Progenitor cell of endocrine pancreas (in vitro differentiated cells): ENCODE data around the gene FABP2. TPM values are rescaled to one million over a fixed set of nuclear protein-coding genes. Genes with fewer than 3 reads are reported as not detected.

ENCODE experiments used
- DNase-seq: peaks from one replicate; pipeline ENCODE4 v3.0.0; 2021; ENCODE audit warnings: low spot score; ENCODE audit not compliant: unreplicated experiment
- H3K27ac Mint-ChIP-seq: 2 replicates; pipeline ENCODE4 v1.8.0; 2021; ENCODE audit warnings: mild to moderate bottlenecking, moderate library complexity, mixed read lengths
- H3K27me3 Mint-ChIP-seq: 2 replicates; pipeline ENCODE4 v1.8.0; 2021; ENCODE audit warnings: mixed read lengths
- H3K36me3 Mint-ChIP-seq: 2 replicates; pipeline ENCODE4 v1.8.0; 2022; ENCODE audit warnings: mixed read lengths; ENCODE audit not compliant: insufficient read depth
- H3K4me1 Mint-ChIP-seq: 2 replicates; pipeline ENCODE4 v1.8.0; 2021; ENCODE audit warnings: low read depth, mixed read lengths
- H3K4me3 Mint-ChIP-seq: 2 replicates; pipeline ENCODE4 v1.8.0; 2021; ENCODE audit warnings: low read depth, mild to moderate bottlenecking, moderate library complexity, mixed read lengths
- H3K9me3 Mint-ChIP-seq: 2 replicates; pipeline ENCODE4 v1.8.0; 2021; ENCODE audit warnings: low read depth, mixed read lengths
- CTCF ChIP-seq: fragments of 200-600 bp; sonication (generic); IDR thresholded peaks from one replicate; pipeline ENCODE4 v1.5.0; 2021; ENCODE audit warnings: antibody characterized with exemption, mild to moderate bottlenecking; ENCODE audit not compliant: unreplicated experiment
- total RNA-seq: library from RNA; stranded (reverse); gene quantifications from 2 replicates; pipeline ENCODE4 v1.2.1, GENCODE V29; 2021

Gene FABP2
- total RNA-seq, 1 donor from 2014 or later: not detected

DNA sequence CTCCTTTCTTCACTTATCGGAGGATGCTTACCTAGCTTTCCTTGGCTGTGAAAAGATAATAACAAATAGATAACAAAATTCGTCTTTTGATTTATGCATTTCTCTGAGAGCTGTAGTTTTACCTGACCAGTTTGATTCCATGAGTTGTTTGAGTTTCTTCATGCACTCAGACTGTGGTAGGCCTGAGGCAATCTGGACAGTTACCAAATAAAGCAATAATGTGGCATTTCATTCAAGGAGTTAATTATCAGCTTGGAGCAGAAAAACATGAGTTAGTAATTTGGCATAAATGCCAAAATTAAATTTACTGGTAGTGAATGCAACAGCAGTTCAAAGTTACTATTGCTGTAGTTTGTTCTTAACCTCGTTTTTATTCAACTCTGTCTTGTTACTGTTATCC lies 53.5 kb downstream of the FABP2 start:
- Mint-ChIP-seq H3K4me3 (no peak overlapping the region), H3K36me3 (peaks cover 34% of the 10 kb centered on the region), H3K4me1 (no peaks in the 10 kb centered on the region), H3K27me3 (no peaks in the 10 kb centered on the region), H3K27ac (no peak overlapping the region), H3K9me3 (peaks cover 3% of the 10 kb centered on the region)
- no peak for DNase-seq
- TF ChIP-seq CTCF: no peak

Other genes starting within 250 kb of the FABP2 start
- 0.10 and 0.16 TPM in 2 replicates for gene MYOZ2, start 186.3 kb downstream of the FABP2 start, total RNA-seq
- 19.8 and 20.9 TPM in 2 replicates for gene USP53, start 109.4 kb downstream of the FABP2 start, total RNA-seq